H9 (cell line): ENCODE measurements around the gene GP2. TPM values are rescaled to one million over a fixed set of nuclear protein-coding genes. Genes with fewer than 3 reads are reported as not detected.

Experiments used
- DNase-seq: peaks from one replicate; pipeline ENCODE4 v3.0.0-alpha.2; 2017
- H2AFZ ChIP-seq: one replicate; pipeline ENCODE4 v1.6.1; 2013; ENCODE audit warnings: mild to moderate bottlenecking, low read length, control low read depth, moderate library complexity
- H2AK5ac ChIP-seq: 2 replicates; pipeline ENCODE4 v1.6.1; 2013; ENCODE audit warnings: low read length, control low read depth, mixed read lengths; ENCODE audit not compliant: insufficient read length
- H2BK120ac ChIP-seq: one replicate; pipeline ENCODE4 v1.6.1; 2013; ENCODE audit warnings: low read depth, mild to moderate bottlenecking, low read length, control low read depth, inconsistent platforms; ENCODE audit not compliant: poor library complexity, severe bottlenecking
- H2BK12ac ChIP-seq: 2 replicates; pipeline ENCODE4 v1.6.1; 2013; ENCODE audit warnings: low read length, control low read depth, mixed read lengths, low read depth; ENCODE audit not compliant: insufficient read length
- H2BK15ac ChIP-seq: 2 replicates; pipeline ENCODE4 v1.6.1; 2013; ENCODE audit warnings: low read depth, low read length, control low read depth
- H2BK20ac ChIP-seq: one replicate; pipeline ENCODE4 v1.6.1; 2013; ENCODE audit warnings: low read depth, mild to moderate bottlenecking, low read length, control low read depth, inconsistent platforms; ENCODE audit not compliant: poor library complexity, severe bottlenecking
- H2BK5ac ChIP-seq: 2 replicates; pipeline ENCODE4 v1.6.1; 2013; ENCODE audit warnings: low read length, control low read depth, mixed read lengths; ENCODE audit not compliant: insufficient read length
- H3K14ac ChIP-seq: 2 replicates; pipeline ENCODE4 v1.6.1; 2013; ENCODE audit warnings: low read length, control low read depth; ENCODE audit not compliant: insufficient read depth
- H3K18ac ChIP-seq: 2 replicates; pipeline ENCODE4 v1.6.1; 2013; ENCODE audit warnings: low read depth, mild to moderate bottlenecking, mixed read lengths, low read length, control low read depth; ENCODE audit not compliant: insufficient read length
- H3K23ac ChIP-seq: 2 replicates; pipeline ENCODE4 v1.6.1; 2013; ENCODE audit warnings: low read length, control low read depth, mixed read lengths, low read depth; ENCODE audit not compliant: insufficient read length
- H3K23me2 ChIP-seq: 2 replicates; pipeline ENCODE4 v1.6.1; 2013; ENCODE audit warnings: low read depth, mild to moderate bottlenecking, mixed read lengths, low read length, control low read depth; ENCODE audit not compliant: insufficient read length, poor library complexity, severe bottlenecking
- H3K27ac ChIP-seq: 2 replicates; pipeline ENCODE4 v1.5.1; 2013; ENCODE audit warnings: low read length, control low read depth, mixed read lengths, low read depth; ENCODE audit not compliant: insufficient read length
- H3K27me3 ChIP-seq: 2 replicates; pipeline ENCODE4 v1.6.1; 2013; ENCODE audit warnings: low read length, control low read depth, inconsistent platforms; ENCODE audit not compliant: insufficient read depth
- H3K4ac ChIP-seq: 2 replicates; pipeline ENCODE4 v1.6.1; 2013; ENCODE audit warnings: low read depth, mild to moderate bottlenecking, control low read depth, inconsistent platforms, low read length, moderate library complexity
- H3K4me1 ChIP-seq: 2 replicates; pipeline ENCODE4 v1.6.1; 2013; ENCODE audit warnings: low read length, control low read depth, inconsistent platforms; ENCODE audit not compliant: insufficient read depth
- H3K4me2 ChIP-seq: 2 replicates; pipeline ENCODE4 v1.6.1; 2013; ENCODE audit warnings: low read length, control low read depth, mixed read lengths; ENCODE audit not compliant: insufficient read length, insufficient read depth
- H3K56ac ChIP-seq: 2 replicates; pipeline ENCODE4 v1.6.1; 2013; ENCODE audit warnings: low read depth, mild to moderate bottlenecking, mixed read lengths, low read length, control low read depth; ENCODE audit not compliant: insufficient read length
- H3K79me1 ChIP-seq: 2 replicates; pipeline ENCODE4 v1.6.1; 2013; ENCODE audit warnings: low read depth, mild to moderate bottlenecking, moderate library complexity, low read length, control low read depth, inconsistent platforms; ENCODE audit not compliant: insufficient read depth, poor library complexity, severe bottlenecking
- H3K79me2 ChIP-seq: 2 replicates; pipeline ENCODE4 v1.6.1; 2013; ENCODE audit warnings: low read length, control low read depth, inconsistent platforms; ENCODE audit not compliant: insufficient read depth
- H3K9ac ChIP-seq: 2 replicates; pipeline ENCODE4 v1.6.1; 2013; ENCODE audit warnings: low read length, control low read depth, mixed read lengths; ENCODE audit not compliant: insufficient read length; ENCODE audit errors: extremely low read depth
- H3K9me3 ChIP-seq: one replicate; pipeline ENCODE4 v1.6.1; 2013; ENCODE audit warnings: low read depth, low read length, inconsistent platforms; ENCODE audit not compliant: control insufficient read depth
- H3T11ph ChIP-seq: one replicate; pipeline ENCODE4 v1.6.1; 2013; ENCODE audit warnings: mild to moderate bottlenecking, low read length, control low read depth, inconsistent platforms
- H4K20me1 ChIP-seq: one replicate; pipeline ENCODE4 v1.6.1; 2013; ENCODE audit not compliant: control insufficient read depth, insufficient read length, insufficient read depth
- H4K5ac ChIP-seq: 2 replicates; pipeline ENCODE4 v1.6.1; 2013; ENCODE audit warnings: low read depth, mild to moderate bottlenecking, mixed read lengths, low read length, control low read depth; ENCODE audit not compliant: insufficient read length
- H4K8ac ChIP-seq: replicated peaks from 2 replicates; pipeline ENCODE4 v1.6.1; 2013; ENCODE audit warnings: low read length, control low read depth, mixed read lengths, low read depth; ENCODE audit not compliant: insufficient read length
- H4K91ac ChIP-seq: 2 replicates; pipeline ENCODE4 v1.6.1; 2013; ENCODE audit warnings: low read depth, mild to moderate bottlenecking, moderate library complexity, mixed read lengths, low read length, control low read depth; ENCODE audit not compliant: insufficient read length
- H3K27ac Mint-ChIP-seq, 3 experiments: 2 replicates in 2 of 3; 3 replicates in 1 of 3; pipeline ENCODE4 v1.8.0; 2020 to 2021; ENCODE audit warnings: mixed read lengths in 3 of 3, mild to moderate bottlenecking in 1 of 3, moderate library complexity in 1 of 3
- H3K27me3 Mint-ChIP-seq: 2 replicates; pipeline ENCODE4 v1.8.0; 2021; ENCODE audit warnings: low read depth, mild to moderate bottlenecking, moderate library complexity, mixed read lengths
- H3K36me3 Mint-ChIP-seq, 3 experiments: 2 replicates in 2 of 3; 3 replicates in 1 of 3; pipeline ENCODE4 v1.8.0; 2020 to 2021; ENCODE audit warnings: low read depth in 3 of 3, mixed read lengths in 3 of 3; ENCODE audit not compliant: insufficient read depth in 1 of 3
- H3K4me1 Mint-ChIP-seq, 2 experiments: 2 replicates each; pipeline ENCODE4 v1.8.0; 2020; ENCODE audit warnings: mixed read lengths in 2 of 2
- H3K4me3 Mint-ChIP-seq, 2 experiments: 2 replicates in 1 of 2; 3 replicates in 1 of 2; pipeline ENCODE4 v1.8.0; 2020 to 2021; ENCODE audit warnings: mild to moderate bottlenecking in 2 of 2, mixed read lengths in 2 of 2, moderate library complexity in 1 of 2
- H3K9me3 Mint-ChIP-seq, 2 experiments: 2 replicates in 1 of 2; 3 replicates in 1 of 2; pipeline ENCODE4 v1.8.0; 2020; ENCODE audit warnings: mild to moderate bottlenecking in 2 of 2, mixed read lengths in 2 of 2, moderate library complexity in 1 of 2
- CTCF ChIP-seq: fragments of 200-600 bp; sonication (generic); conservative IDR thresholded peaks from 3 replicates; pipeline ENCODE4 v1.8.0; 2021; ENCODE audit warnings: antibody characterized with exemption, mild to moderate bottlenecking
- whole genome bisulfite sequencing: extraction: QIAGEN DNeasy Blood & Tissue Kit; methylation state at CpG from one replicate; pipeline ENCODE4 v1.1.7; 2013; ENCODE audit warnings: missing lambda C conversion rate, low lambda C conversion rate, mixed read lengths; ENCODE audit not compliant: insufficient read length; ENCODE audit errors: extremely low coverage; 5-methylcytosine and 5-hydroxymethylcytosine counted together
- total RNA-seq: library from RNA; stranded (reverse); gene quantifications from 2 replicates; pipeline ENCODE4 v1.2.1, GENCODE V29; 2021

The GP2 gene
- total RNA-seq, 1 experiment from 2014 or later: not detected

GRCh38 chr16:20326321-20326720 lies 992 bp downstream of the GP2 start:
- Histone ChIP-seq H3K18ac (no peak overlapping the region), H2BK15ac (no peak overlapping the region), H3K4me2 (no peak overlapping the region), H4K91ac (no peak overlapping the region), H3K27ac (no peak overlapping the region), H2BK120ac (no peak overlapping the region), H4K20me1 (peaks cover 3% of the 10 kb centered on the region), H3K9ac (no peak overlapping the region), H2AK5ac (no peak overlapping the region), H3K23ac (no peak overlapping the region), H3K27me3 (no peaks in the 10 kb centered on the region), H2AFZ (no peak overlapping the region), H3K4me1 (no peaks in the 10 kb centered on the region), H2BK5ac (no peak overlapping the region), H3K79me1 (no peaks in the 10 kb centered on the region), H2BK20ac (no peak overlapping the region), H3K4ac (no peak overlapping the region), H4K8ac (no peak overlapping the region), H3T11ph (no peak overlapping the region), H3K23me2 (no peaks in the 10 kb centered on the region), H3K56ac (no peak overlapping the region), H3K9me3 (no peaks in the 10 kb centered on the region), H3K79me2 (0 out of 2 replicates have a peak, but pooled peaks cover 2% of the 10 kb centered on the region), H2BK12ac (no peak overlapping the region), H4K5ac (no peak overlapping the region), H3K14ac (no peak overlapping the region)
- no peak for DNase-seq
- no peak overlapping the region for H3K27ac Mint-ChIP-seq
- no peaks in the 10 kb centered on the region for H3K36me3 Mint-ChIP-seq
- H3K4me3 Mint-ChIP-seq: no peak overlapping the region
- no CpG with 5 or more reads among the region's 3 CpGs for WGBS
- TF ChIP-seq CTCF: no peak
- peaks cover 3% of the 10 kb centered on the region for H3K27me3 Mint-ChIP-seq
- H3K4me1 Mint-ChIP-seq: peaks cover 2 to 3% of the 10 kb centered on the region in 2 experiments; a peak in 1 of 4 replicates
- no peaks in the 10 kb centered on the region for H3K9me3 Mint-ChIP-seq
